ENCODE measurements around the gene FADS6.
"Not testable (repeated sequence)": the region's sequence is repeated elsewhere in the genome, so short reads cannot be mapped to it uniquely, and the experiment has no call there.

FADS6 gene

GRCh38 chr17:74920642-74921025 lies 27.2 kb upstream of the FADS6 start:
- no peak for DNase-seq

GRCh38 chr17:74920306-74920620 lies 26.8 kb upstream of the FADS6 start:
- no peak for DNase-seq

GRCh38 chr17:74919440-74920305 lies 26.2 kb upstream of the FADS6 start:
- no peak for DNase-seq

GRCh38 chr17:74918906-74919305 lies 25.5 kb upstream of the FADS6 start:
- DNase-seq, result no peak

- peak in 1 of 2 donors; percentile 22 for DNase-seq
Measured at GRCh38 chr17:74917430-74917829, 24.0 kb upstream of the FADS6 start.

GRCh38 chr17:74916851-74917199 lies 23.4 kb upstream of the FADS6 start:
- no peak for DNase-seq

GRCh38 chr17:74916136-74916850 lies 22.9 kb upstream of the FADS6 start:
- no peak for DNase-seq

- DNase-seq, result not testable (repeated sequence)
Measured at GRCh38 chr17:74911423-74911822, 18.0 kb upstream of the FADS6 start.

- DNase-seq, result not testable (repeated sequence)
Measured at GRCh38 chr17:74909097-74909496, 15.7 kb upstream of the FADS6 start.

GRCh38 chr17:74907012-74907411 lies 13.6 kb upstream of the FADS6 start:
- DNase-seq, result no peak

GRCh38 chr17:74906214-74906793 lies 12.9 kb upstream of the FADS6 start:
- not testable (repeated sequence) for DNase-seq

GRCh38 chr17:74904687-74905409 lies 11.4 kb upstream of the FADS6 start:
- DNase-seq, result no peak

- no peak for DNase-seq
Measured at GRCh38 chr17:74903671-74904070, 10.2 kb upstream of the FADS6 start.

- no peak for DNase-seq
Measured at GRCh38 chr17:74903034-74903433, 9.6 kb upstream of the FADS6 start.

GRCh38 chr17:74901353-74902135 lies 8.1 kb upstream of the FADS6 start:
- DNase-seq, result no peak

GRCh38 chr17:74900208-74900607 lies 6.8 kb upstream of the FADS6 start:
- DNase-seq, result no peak

GRCh38 chr17:74898376-74898946 lies 5.0 kb upstream of the FADS6 start:
- no peak for DNase-seq

- no peak for DNase-seq
Measured at GRCh38 chr17:74893936-74894671, 671 bp upstream of the FADS6 start.

GRCh38 chr17:74892013-74892841 lies 1.2 kb downstream of the FADS6 start:
- DNase-seq, result no peak

GRCh38 chr17:74890554-74890953 lies 2.9 kb downstream of the FADS6 start:
- DNase-seq, result no peak

GRCh38 chr17:74888469-74888868 lies 5.0 kb downstream of the FADS6 start:
- no peak for DNase-seq

Data from CD4-positive, alpha-beta T cell treated with Interferon alpha-2 for 1 hour (primary cell).